GM19324 (cell line): ENCODE data around the gene SPEG.

Source experiments
- ATAC-seq: cut with Tn5 transposase; IDR thresholded peaks from one replicate; pipeline ENCODE4 v1.9.1; 2021; ENCODE audit warnings: mild to moderate bottlenecking, moderate library complexity; ENCODE audit not compliant: unreplicated experiment, low FRiP score

The SPEG gene

GRCh38 chr2:219541611-219542180 lies 107.1 kb downstream of the SPEG start:
- ATAC-seq, result peak; percentile 34

- ATAC-seq, result peak; percentile 37
Measured at GRCh38 chr2:219542931-219543595, 108.4 kb downstream of the SPEG start.

GRCh38 chr2:219543596-219544358 lies 109.1 kb downstream of the SPEG start, which contains the start of the genes CHPF and TMEM198:
TSS of gene CHPF (minus strand) at chr2:219543809. CDS start at chr2:219543538, 271 bp downstream.
TSS of gene TMEM198 (plus strand) at chr2:219544028. CDS start at chr2:219544728, 700 bp downstream.
- ATAC-seq, result peak; percentile 80

- ATAC-seq, result no peak
Measured at GRCh38 chr2:219544567-219544966, 109.9 kb downstream of the SPEG start.

- no peak for ATAC-seq
Measured at GRCh38 chr2:219545295-219545942, 110.8 kb downstream of the SPEG start.

- no peak for ATAC-seq
Measured at GRCh38 chr2:219545943-219546352, 111.3 kb downstream of the SPEG start.

GRCh38 chr2:219547621-219548020 lies 113.0 kb downstream of the SPEG start:
- no peak for ATAC-seq
